SK-N-SH (cell line): ENCODE results near the gene CFAP70. TPM values are rescaled to one million over a fixed set of nuclear protein-coding genes. Genes with fewer than 3 reads are reported as not detected.

Experiments
- CTCF ChIA-PET: fragments of 300-600, 350-600 bp; formaldehyde crosslinking; extraction: SDS; loops from one replicate; lab custom pipeline; 2021; lab: Yijun Ruan, JAX
- POLR2A ChIA-PET: fragments of 350-600 bp; sonication (Branson Sonifier 250); formaldehyde crosslinking; extraction: SDS; loops from one replicate; lab custom pipeline; 2020; ENCODE audit warnings: antibody characterized with exemption, inconsistent platforms; lab: Yijun Ruan, JAX
- DNase-seq: peaks from one replicate; pipeline ENCODE4 v3.0.0; 2012
- H2AFZ ChIP-seq: fragments of 200-600 bp; sonication (generic); 2 replicates; pipeline ENCODE4 v1.8.1; 2016; ENCODE audit warnings: antibody characterized with exemption, mild to moderate bottlenecking, low read depth
- H3F3A ChIP-seq: fragments of 200-600 bp; sonication (generic); replicated peaks from 2 replicates; pipeline ENCODE3; 2016; ENCODE audit warnings: antibody characterized with exemption, mild to moderate bottlenecking; ENCODE audit not compliant: insufficient read depth
- H3K27ac ChIP-seq, 2 experiments: fragments of 200-500 bp in 1 of 2; fragments of 200-600 bp in 1 of 2; sonication (Bioruptor generic) in 1 of 2; sonication (generic), shearing (Covaris generic) in 1 of 2; 2 replicates each; pipeline versions ENCODE4 v1.5.1 to v1.6.1; 2014 to 2016; ENCODE audit warnings: low read depth in 2 of 2, inconsistent platforms in 1 of 2, low read length in 1 of 2, mild to moderate bottlenecking in 1 of 2, mixed read lengths in 1 of 2
- H3K27me3 ChIP-seq: fragments of 200-600 bp; sonication (generic), shearing (Covaris generic); 2 replicates; pipeline ENCODE4 v1.6.1; 2016; ENCODE audit warnings: mixed run types; ENCODE audit not compliant: insufficient read depth
- H3K36me3 ChIP-seq, 2 experiments: fragments of 200-500 bp in 1 of 2; fragments of 200-600 bp in 1 of 2; sonication (Bioruptor generic) in 1 of 2; sonication (generic) in 1 of 2; replicated peaks in 1 of 2; 2 replicates each; pipeline versions ENCODE3 to v1.5.1; 2014 to 2016; ENCODE audit warnings: low read length in 1 of 2, mild to moderate bottlenecking in 1 of 2; ENCODE audit not compliant: insufficient read depth in 2 of 2, control insufficient read depth in 1 of 2
- H3K4me1 ChIP-seq, 2 experiments: fragments of 200-500 bp in 1 of 2; fragments of 200-600 bp in 1 of 2; sonication (Bioruptor generic) in 1 of 2; sonication (generic), shearing (Covaris generic) in 1 of 2; 2 replicates each; pipeline versions ENCODE4 v1.5.1 to v1.6.1; 2014 to 2016; ENCODE audit warnings: low read depth in 1 of 2, low read length in 1 of 2, mixed run types in 1 of 2; ENCODE audit not compliant: insufficient read depth in 2 of 2, control insufficient read depth in 1 of 2
- H3K4me2 ChIP-seq: fragments of 200-600 bp; sonication (generic), shearing (Covaris generic); 2 replicates; pipeline ENCODE4 v1.6.1; 2017; ENCODE audit warnings: mixed run types
- H3K4me3 ChIP-seq, 2 experiments: fragments of 200-500 bp in 1 of 2; fragments of 200-600 bp in 1 of 2; sonication (Bioruptor generic) in 1 of 2; sonication (generic), shearing (Covaris generic) in 1 of 2; 2 replicates each; pipeline versions ENCODE4 v1.5.1 to v1.8.1; 2014 to 2016; ENCODE audit warnings: low read depth in 2 of 2, inconsistent platforms in 1 of 2, low read length in 1 of 2, mild to moderate bottlenecking in 1 of 2, mixed read lengths in 1 of 2, moderate library complexity in 1 of 2
- H3K79me2 ChIP-seq: fragments of 200-600 bp; sonication (generic); 2 replicates; pipeline ENCODE4 v1.8.1; 2017; ENCODE audit warnings: mild to moderate bottlenecking; ENCODE audit not compliant: insufficient read depth
- H3K9ac ChIP-seq: fragments of 200-600 bp; sonication (generic); 2 replicates; pipeline ENCODE4 v1.6.1; 2017; ENCODE audit warnings: mixed run types
- H3K9me2 ChIP-seq: fragments of 200-600 bp; sonication (generic); 2 replicates; pipeline ENCODE4 v1.6.1; 2017; ENCODE audit warnings: mixed run types
- H3K9me3 ChIP-seq: fragments of 200-600 bp; sonication (generic); 2 replicates; pipeline ENCODE4 v1.6.1; 2017; ENCODE audit warnings: mixed run types, mild to moderate bottlenecking, moderate library complexity
- H4K20me1 ChIP-seq: fragments of 200-600 bp; sonication (generic); 2 replicates; pipeline ENCODE4 v1.6.1; 2017; ENCODE audit warnings: mild to moderate bottlenecking, mixed run types; ENCODE audit not compliant: insufficient read depth
- CHD2 ChIP-seq: fragments of 150-350 bp; IDR thresholded peaks from 2 replicates; pipeline ENCODE4 v1.6.1; 2018; ENCODE audit warnings: low read length; ENCODE audit not compliant: partially characterized antibody
- EZH2phosphoT487 ChIP-seq: fragments of 200-600 bp; sonication (generic); IDR thresholded peaks from 2 replicates; pipeline ENCODE4 v1.6.1; 2017; ENCODE audit warnings: low read depth, mixed run types, mild to moderate bottlenecking, antibody characterized with exemption, moderate library complexity, borderline replicate concordance
- FOSL2 ChIP-seq: IDR thresholded peaks from 2 replicates; pipeline ENCODE4 v1.4.0; 2012; ENCODE audit warnings: low read depth, mild to moderate bottlenecking, moderate library complexity, borderline replicate concordance
- FOXM1 ChIP-seq: IDR thresholded peaks from 2 replicates; pipeline ENCODE4 v1.4.0; 2012; ENCODE audit warnings: low read depth, mild to moderate bottlenecking
- GATA2 ChIP-seq: sonication (generic); formaldehyde crosslinking; IDR thresholded peaks from 2 replicates; pipeline ENCODE4 v1.5.0; 2020; ENCODE audit warnings: mild to moderate bottlenecking, missing genetic modification reagents
- JUND ChIP-seq: IDR thresholded peaks from 2 replicates; pipeline ENCODE4 v1.4.0; 2012
- MEF2A ChIP-seq: IDR thresholded peaks from 2 replicates; pipeline ENCODE4 v1.4.0; 2012; ENCODE audit warnings: low read depth, borderline replicate concordance
- MXI1 ChIP-seq: IDR thresholded peaks from 2 replicates; pipeline ENCODE4 v1.6.1; 2012; ENCODE audit warnings: mild to moderate bottlenecking, low read depth, low read length, improper control_type of control experiment
- NFIC ChIP-seq: IDR thresholded peaks from 2 replicates; pipeline ENCODE4 v1.4.0; 2012; ENCODE audit warnings: borderline replicate concordance
- POLR2AphosphoS5 ChIP-seq: IDR thresholded peaks from 2 replicates; pipeline ENCODE4 v1.6.1; 2012; ENCODE audit warnings: low read depth, low read length
- RAD21 ChIP-seq: IDR thresholded peaks from 2 replicates; pipeline ENCODE4 v1.6.1; 2012; ENCODE audit warnings: mild to moderate bottlenecking, low read length
- RCOR1 ChIP-seq: fragments of 150-350 bp; IDR thresholded peaks from 2 replicates; pipeline ENCODE4 v1.6.1; 2017; ENCODE audit warnings: antibody characterized with exemption, low read length
- SIN3A ChIP-seq: IDR thresholded peaks from 2 replicates; pipeline ENCODE4 v1.6.1; 2012; ENCODE audit warnings: low read depth, mild to moderate bottlenecking, low read length, moderate library complexity, borderline replicate concordance
- YY1 ChIP-seq: IDR thresholded peaks from 2 replicates; pipeline ENCODE4 v1.4.0; 2012; ENCODE audit warnings: low read depth, mild to moderate bottlenecking
- WGBS: methylation state at CpG from one replicate; pipeline ENCODE4 v1.1.6; 2017; ENCODE audit warnings: low lambda C conversion rate; 5-methylcytosine and 5-hydroxymethylcytosine counted together
- polyA plus RNA-seq, 3 experiments: library from polyadenylated mRNA; depleted of rRNA; stranded (reverse); fragments of >200 nt; gene quantifications; 2 replicates each; pipeline ENCODE4 v1.2.3, GENCODE V29; 2012
- TF ChIP-seq, protein P1 (sequence below): IDR thresholded peaks from 2 replicates; pipeline ENCODE4 v1.4.0; 2012; ENCODE audit warnings: low read depth, borderline replicate concordance
- TF ChIP-seq, protein P2 (sequence below): fragments of 150-350 bp; IDR thresholded peaks from 2 replicates; pipeline ENCODE4 v1.6.1; 2016; ENCODE audit warnings: mild to moderate bottlenecking, low read depth, low read length
- TF ChIP-seq, protein P3 (sequence below): IDR thresholded peaks from 2 replicates; pipeline ENCODE4 v1.6.1; 2012; ENCODE audit warnings: mild to moderate bottlenecking, low read depth, low read length, moderate library complexity
- TF ChIP-seq, protein P4 (sequence below): IDR thresholded peaks from 2 replicates; pipeline ENCODE4 v1.4.0; 2012; ENCODE audit warnings: low read depth
- TF ChIP-seq, protein P5 (sequence below): fragments of 150-350 bp; IDR thresholded peaks from 2 replicates; pipeline ENCODE4 v1.6.1; 2017; ENCODE audit warnings: antibody characterized with exemption, low read length, low read depth, borderline replicate concordance
- TF ChIP-seq, protein P6 (sequence below): IDR thresholded peaks from 2 replicates; pipeline ENCODE4 v1.4.0; 2012; ENCODE audit warnings: low read depth, borderline replicate concordance

CFAP70 gene
- polyA plus RNA-seq, 1 of the 3 experiments (the other 2 are of a cell fraction), result 0.74 TPM

DNA sequence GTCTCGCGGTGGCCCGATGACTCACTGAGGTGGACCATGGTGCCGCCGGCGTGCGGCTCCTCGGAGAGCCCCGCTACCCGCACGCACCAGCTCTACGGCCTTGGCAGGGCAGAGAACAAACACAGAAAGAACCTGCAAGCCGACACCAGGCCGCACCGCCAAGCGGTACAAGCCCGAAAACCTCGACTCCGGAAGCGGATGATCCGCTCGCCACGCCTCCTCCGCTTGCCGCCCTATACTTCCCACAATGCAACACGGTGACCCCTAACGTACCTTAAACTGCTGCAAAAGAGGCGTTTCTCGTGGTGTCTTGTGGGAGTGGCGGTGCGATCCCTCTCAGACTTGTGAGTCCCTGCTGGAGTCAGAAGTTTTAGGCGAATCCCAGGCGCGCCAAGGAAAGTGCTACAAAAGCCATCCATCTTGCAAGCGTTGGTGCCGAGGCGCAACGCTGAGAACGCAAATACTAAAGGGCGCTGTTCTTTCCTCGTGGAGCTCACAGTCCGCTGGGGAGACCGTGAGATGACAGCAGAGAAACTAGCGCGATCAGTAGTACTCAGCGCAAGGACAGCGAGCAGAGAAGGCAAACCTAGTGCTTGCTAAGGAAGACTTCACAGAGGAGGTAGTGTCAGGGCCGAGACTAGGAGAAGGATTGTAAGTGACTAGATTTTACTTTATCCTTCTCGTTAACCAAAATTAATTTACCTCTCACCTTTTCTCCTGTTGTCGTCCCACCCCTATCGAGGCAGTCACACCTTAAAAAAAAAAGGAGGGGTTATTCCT lies 106.0 kb downstream of the CFAP70 start, which contains the start of gene MRPS16:
Gene MRPS16 (minus strand): TSS at position 200 of the 780 bp plus-strand sequence. CDS start 162 bp downstream, at position 38.
- DNase-seq, result peak; percentile 92
- H3K79me2 ChIP-seq, result peaks cover 70% of the 10 kb centered on the region
- CTCF ChIA-PET, result interaction anchor here (0.9 to 2.8 kb wide), 4 partner anchors 12 to 383 kb away, joined by 3 to 17 read pairs (median 4); partner anchors contain the start of gene ANXA7
- TF ChIP-seq MXI1 (peak; percentile 94; the same call in 1 of the 2 replicates), MEF2A (no peak), FOXM1 (no peak), YY1 (peak; percentile 64), NFIC (no peak), RAD21 (no peak), SIN3A (peak; percentile 69; the same call in 1 of the 2 replicates), JUND (peak; percentile 40), POLR2AphosphoS5 (peak; percentile 97), CHD2 (peak; percentile 95), RCOR1 (peak; percentile 46; the same call in 1 of the 2 replicates), EZH2phosphoT487 (no peak), GATA2 (CRISPR knock-in tag) (no peak), FOSL2 (peak; percentile 62; the same call in 1 of the 2 replicates)
- TF ChIP-seq, protein P1, sequence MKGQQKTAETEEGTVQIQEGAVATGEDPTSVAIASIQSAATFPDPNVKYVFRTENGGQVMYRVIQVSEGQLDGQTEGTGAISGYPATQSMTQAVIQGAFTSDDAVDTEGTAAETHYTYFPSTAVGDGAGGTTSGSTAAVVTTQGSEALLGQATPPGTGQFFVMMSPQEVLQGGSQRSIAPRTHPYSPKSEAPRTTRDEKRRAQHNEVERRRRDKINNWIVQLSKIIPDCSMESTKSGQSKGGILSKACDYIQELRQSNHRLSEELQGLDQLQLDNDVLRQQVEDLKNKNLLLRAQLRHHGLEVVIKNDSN, result peak; percentile 28; the same call in 1 of the 2 replicates
- TF ChIP-seq, protein P2, sequence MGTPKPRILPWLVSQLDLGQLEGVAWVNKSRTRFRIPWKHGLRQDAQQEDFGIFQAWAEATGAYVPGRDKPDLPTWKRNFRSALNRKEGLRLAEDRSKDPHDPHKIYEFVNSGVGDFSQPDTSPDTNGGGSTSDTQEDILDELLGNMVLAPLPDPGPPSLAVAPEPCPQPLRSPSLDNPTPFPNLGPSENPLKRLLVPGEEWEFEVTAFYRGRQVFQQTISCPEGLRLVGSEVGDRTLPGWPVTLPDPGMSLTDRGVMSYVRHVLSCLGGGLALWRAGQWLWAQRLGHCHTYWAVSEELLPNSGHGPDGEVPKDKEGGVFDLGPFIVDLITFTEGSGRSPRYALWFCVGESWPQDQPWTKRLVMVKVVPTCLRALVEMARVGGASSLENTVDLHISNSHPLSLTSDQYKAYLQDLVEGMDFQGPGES, result no peak
- TF ChIP-seq, protein P3, sequence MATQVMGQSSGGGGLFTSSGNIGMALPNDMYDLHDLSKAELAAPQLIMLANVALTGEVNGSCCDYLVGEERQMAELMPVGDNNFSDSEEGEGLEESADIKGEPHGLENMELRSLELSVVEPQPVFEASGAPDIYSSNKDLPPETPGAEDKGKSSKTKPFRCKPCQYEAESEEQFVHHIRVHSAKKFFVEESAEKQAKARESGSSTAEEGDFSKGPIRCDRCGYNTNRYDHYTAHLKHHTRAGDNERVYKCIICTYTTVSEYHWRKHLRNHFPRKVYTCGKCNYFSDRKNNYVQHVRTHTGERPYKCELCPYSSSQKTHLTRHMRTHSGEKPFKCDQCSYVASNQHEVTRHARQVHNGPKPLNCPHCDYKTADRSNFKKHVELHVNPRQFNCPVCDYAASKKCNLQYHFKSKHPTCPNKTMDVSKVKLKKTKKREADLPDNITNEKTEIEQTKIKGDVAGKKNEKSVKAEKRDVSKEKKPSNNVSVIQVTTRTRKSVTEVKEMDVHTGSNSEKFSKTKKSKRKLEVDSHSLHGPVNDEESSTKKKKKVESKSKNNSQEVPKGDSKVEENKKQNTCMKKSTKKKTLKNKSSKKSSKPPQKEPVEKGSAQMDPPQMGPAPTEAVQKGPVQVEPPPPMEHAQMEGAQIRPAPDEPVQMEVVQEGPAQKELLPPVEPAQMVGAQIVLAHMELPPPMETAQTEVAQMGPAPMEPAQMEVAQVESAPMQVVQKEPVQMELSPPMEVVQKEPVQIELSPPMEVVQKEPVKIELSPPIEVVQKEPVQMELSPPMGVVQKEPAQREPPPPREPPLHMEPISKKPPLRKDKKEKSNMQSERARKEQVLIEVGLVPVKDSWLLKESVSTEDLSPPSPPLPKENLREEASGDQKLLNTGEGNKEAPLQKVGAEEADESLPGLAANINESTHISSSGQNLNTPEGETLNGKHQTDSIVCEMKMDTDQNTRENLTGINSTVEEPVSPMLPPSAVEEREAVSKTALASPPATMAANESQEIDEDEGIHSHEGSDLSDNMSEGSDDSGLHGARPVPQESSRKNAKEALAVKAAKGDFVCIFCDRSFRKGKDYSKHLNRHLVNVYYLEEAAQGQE, result 0 out of 2 replicates have a peak, but pooled peaks have one; percentile 33
- TF ChIP-seq, protein P4, sequence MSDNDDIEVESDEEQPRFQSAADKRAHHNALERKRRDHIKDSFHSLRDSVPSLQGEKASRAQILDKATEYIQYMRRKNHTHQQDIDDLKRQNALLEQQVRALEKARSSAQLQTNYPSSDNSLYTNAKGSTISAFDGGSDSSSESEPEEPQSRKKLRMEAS, result peak; percentile 97
- TF ChIP-seq, protein P5, sequence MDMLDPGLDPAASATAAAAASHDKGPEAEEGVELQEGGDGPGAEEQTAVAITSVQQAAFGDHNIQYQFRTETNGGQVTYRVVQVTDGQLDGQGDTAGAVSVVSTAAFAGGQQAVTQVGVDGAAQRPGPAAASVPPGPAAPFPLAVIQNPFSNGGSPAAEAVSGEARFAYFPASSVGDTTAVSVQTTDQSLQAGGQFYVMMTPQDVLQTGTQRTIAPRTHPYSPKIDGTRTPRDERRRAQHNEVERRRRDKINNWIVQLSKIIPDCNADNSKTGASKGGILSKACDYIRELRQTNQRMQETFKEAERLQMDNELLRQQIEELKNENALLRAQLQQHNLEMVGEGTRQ, result no peak
- TF ChIP-seq, protein P6, sequence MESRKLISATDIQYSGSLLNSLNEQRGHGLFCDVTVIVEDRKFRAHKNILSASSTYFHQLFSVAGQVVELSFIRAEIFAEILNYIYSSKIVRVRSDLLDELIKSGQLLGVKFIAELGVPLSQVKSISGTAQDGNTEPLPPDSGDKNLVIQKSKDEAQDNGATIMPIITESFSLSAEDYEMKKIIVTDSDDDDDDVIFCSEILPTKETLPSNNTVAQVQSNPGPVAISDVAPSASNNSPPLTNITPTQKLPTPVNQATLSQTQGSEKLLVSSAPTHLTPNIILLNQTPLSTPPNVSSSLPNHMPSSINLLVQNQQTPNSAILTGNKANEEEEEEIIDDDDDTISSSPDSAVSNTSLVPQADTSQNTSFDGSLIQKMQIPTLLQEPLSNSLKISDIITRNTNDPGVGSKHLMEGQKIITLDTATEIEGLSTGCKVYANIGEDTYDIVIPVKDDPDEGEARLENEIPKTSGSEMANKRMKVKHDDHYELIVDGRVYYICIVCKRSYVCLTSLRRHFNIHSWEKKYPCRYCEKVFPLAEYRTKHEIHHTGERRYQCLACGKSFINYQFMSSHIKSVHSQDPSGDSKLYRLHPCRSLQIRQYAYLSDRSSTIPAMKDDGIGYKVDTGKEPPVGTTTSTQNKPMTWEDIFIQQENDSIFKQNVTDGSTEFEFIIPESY, result peak; percentile 88

More for the DNA sequence above, 106.0 kb downstream of the CFAP70 start, which contains the start of gene MRPS16:
- H3K9ac ChIP-seq, result peak within 1 kb of the TSS; percentile 99
- POLR2A ChIA-PET, result interaction anchor here (1.2 to 1.7 kb wide), 3 partner anchors 9 to 395 kb away, joined by 3 to 5 read pairs (median 4); partner anchors contain the start of gene ANXA7
- peak within 1 kb of the TSS; percentile 91 for H2AFZ ChIP-seq
- H3K27ac ChIP-seq, result peak within 1 kb of the TSS; percentile 90 to 93
- H3K9me3 ChIP-seq, result no peaks in the 10 kb centered on the region
- H3F3A ChIP-seq, result peaks cover 19% of the 10 kb centered on the region
- peaks cover 14 to 21% of the 10 kb centered on the region in 2 experiments; a peak in 3 of 4 replicates for H3K4me1 ChIP-seq
- peaks cover 20 to 23% of the 10 kb centered on the region in 2 experiments for H3K36me3 ChIP-seq
- H3K27me3 ChIP-seq, result no peaks in the 10 kb centered on the region
- H3K9me2 ChIP-seq, result no peaks in the 10 kb centered on the region
- peak within 1 kb of the TSS; percentile 87 to 94 for H3K4me3 ChIP-seq
- peak within 1 kb of the TSS; percentile 99 for H3K4me2 ChIP-seq
- no peaks in the 10 kb centered on the region for H4K20me1 ChIP-seq
- under 1% methylated on average over 39 of the region's 51 CpGs for WGBS
